Activated T-cell treated with anti-CD3 and anti-CD28 coated beads for 4 hours (primary cell): ENCODE results near the gene TGFBR2.

ENCODE experiments used
- DNase-seq: peaks from one replicate; pipeline ENCODE4 v3.0.0-alpha.2; 2020

The TGFBR2 gene

DNA sequence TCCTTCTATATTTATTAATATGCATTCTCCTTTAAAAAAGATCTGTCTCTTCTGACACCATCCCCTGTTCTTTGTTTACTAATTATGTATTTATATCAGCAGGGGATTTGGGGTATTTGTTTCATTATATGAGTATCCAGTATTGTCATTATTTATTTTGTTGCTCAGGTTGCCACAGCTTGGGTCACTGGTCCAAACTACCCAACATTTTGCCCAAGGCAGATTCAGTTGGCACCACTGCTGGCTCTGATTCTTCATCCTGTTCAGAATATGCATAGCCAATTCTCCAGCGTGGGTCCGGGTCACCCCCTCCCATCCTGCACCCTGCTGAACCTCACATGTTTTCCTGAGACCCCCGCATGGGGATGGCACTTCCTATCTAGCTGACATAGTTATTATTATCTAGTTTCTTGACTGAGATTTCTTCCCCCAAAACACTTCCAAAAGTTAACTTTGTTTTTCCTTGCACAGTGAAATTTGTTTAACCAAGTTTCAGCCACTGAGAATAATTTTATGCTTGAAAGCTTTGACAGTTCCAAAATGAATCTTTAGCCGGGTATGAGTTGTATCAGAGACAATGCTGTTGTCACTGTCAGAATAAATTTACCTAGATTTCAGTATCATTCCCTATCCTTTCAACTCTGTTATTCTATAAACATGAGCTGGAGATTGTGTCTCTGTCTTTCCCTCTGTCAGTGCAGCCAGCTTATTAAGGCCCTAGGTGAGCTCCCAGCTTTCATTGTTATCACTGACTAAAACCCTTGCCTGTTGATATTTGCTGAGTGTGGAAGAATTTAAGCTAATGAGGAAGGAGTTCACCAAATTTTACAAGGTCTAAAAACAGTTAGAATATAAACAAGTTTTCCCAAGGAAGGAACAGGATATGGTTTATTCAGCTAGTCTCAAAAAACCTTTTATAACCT, 70.3 kb downstream of the TGFBR2 start:
- DNase-seq: no peak

DNA sequence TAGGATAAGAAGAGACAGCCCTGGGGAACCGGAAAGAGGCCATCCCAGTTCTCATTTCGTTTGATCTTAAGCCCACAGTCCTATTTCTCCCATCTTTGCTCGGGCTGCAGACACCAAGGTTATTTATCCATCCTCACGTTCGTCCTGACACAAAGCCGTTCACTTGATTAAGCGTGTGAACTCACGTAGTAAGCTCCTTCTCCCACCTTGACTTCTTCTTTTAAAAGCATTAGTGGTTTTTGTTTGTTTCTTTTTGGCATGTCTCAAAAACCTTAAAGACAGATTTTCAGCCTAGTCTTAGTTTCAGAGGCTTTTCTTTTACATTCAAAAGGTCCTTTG, 70.9 kb downstream of the TGFBR2 start:
- DNase-seq: no peak

DNA sequence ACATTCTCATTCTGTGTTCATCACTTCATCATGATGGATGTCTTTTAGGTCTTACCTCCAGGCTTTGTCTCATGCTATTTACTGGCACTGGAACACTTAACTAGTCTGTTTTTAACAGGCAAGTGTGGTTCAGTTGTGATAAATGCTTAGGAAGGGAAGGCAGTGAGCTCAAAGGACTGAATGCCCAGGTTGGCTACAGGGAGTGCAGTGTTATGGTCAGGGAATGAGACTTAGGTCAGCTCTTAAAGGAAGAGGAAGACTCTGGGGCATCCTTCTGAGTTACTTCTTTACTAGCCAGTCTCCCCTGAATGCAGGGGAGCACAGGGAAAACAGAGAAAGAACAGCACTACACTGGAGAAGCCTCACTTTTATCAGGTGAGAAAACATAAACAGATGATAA, 72.6 kb downstream of the TGFBR2 start:
- DNase-seq: no peak

DNA sequence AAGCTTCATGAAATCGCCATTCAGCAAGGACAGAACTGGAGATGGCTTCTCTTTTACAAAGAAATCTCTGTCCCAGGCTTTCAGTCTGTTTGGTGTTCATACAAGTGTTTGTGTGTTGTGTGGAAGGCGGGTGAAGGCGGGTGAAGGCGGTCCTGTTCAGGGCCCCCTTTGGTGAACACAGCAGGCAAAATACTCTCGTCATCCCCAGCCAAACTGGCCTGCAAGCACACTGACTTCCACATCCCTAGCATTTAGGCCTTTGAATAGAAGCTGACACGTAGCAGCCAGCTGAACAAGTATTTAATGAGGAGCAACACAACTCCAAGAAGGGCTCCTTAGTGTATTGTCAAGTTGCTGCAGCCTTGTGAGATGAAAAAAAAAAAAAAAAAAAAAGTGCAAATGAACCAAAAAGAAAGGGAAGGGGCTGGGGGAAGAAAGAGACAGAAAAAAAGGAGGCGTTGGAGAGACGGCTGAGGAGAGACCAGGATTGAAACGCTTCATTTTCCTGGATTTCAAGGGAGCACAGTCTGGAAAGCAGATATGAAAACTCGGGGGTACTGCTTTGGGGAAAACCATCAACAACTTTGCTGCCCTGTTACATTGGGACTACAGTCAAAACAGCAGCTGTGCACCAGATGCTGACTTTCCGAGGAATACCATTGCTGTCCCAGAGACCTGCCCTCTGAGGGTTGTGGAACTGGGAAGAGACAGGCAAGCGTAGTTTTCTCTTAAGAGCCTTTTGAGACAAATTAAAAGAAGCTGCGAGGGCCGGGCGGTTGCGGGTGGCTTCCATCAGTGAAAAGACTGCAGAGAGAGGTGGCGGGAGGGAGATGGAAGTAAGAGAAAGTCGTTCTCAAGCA, 74.6 kb downstream of the TGFBR2 start:
- no peak for DNase-seq

DNA sequence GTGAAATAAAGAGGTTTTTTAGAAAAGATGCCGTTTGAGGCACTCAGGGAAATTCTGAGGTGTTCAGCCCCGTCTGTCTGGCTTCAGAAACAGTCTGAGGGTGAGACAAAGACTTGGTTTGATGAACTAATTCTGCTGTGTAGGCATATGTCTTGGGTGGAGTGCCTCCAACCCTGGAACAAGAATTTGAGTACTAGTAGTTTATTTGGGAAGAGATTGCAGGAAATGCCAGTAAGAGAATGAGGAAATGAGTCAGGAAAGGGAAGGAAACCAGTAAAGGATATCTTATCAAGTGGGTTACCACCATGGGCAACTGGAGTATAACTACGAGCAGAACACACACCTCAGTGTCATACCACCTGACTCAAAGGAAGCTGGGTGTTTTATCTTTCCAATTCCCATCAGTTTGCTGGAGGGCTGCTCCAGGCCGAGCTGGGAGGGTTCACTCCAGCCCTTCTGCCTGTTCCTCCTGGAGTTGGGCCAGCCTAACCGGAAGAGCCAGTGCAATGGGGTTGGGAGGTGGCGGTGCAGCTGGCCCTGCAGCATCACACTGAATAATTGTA, 75.3 kb downstream of the TGFBR2 start:
- DNase-seq: no peak

DNA sequence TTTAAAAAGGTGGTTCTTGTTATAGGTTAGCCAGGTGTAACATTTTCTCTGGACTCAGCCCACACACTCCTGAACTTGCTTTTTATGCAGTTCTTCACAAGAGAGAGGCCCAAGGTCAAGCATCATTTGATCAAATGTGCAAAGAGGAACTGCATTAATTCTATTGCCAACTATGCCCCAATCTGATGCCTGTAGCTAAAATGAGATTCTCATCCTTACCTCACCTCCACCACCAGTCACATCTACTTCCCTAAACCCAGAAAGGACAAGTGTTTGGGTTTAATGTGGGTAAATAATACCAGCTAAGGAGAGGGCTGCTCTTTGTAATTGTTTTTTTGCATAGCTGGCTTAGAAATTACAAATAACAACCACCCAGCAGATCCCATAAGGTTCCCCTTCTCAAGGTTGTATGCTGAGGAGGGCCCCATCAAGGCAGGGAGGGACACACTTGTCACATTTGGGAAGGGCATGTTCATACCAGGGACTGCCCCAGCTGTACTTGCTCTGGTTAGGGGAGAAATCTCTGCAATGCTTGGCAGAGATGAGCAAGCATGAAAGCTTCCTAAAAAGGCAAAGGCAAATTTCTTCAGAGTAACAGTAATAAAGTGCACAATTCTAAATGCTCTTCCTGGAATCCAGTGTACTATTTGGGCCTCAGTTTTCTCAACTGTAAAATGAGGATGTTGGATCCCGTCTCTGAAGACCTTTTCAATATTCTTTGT, 76.2 kb downstream of the TGFBR2 start:
- DNase-seq: no peak

DNA sequence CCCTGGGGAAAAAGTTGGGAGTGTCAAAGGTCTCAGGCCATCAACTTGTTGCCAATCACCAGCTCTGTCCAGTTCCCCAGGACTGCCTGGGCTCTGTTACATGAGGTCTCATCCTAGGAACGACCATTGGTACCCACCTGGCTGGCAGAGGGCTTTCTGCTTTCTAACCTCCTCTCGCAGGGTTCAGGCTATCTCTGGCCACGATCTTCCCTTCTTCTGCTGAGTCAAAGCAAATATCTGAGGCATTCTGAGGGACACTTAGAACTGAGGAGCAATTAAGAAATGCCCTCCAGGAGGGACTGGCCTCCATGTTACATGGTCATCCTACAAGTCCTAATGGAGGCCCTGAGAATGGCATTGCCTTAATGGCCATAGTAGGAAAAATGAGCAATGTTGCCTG, 77.4 kb downstream of the TGFBR2 start:
- DNase-seq: no peak

DNA sequence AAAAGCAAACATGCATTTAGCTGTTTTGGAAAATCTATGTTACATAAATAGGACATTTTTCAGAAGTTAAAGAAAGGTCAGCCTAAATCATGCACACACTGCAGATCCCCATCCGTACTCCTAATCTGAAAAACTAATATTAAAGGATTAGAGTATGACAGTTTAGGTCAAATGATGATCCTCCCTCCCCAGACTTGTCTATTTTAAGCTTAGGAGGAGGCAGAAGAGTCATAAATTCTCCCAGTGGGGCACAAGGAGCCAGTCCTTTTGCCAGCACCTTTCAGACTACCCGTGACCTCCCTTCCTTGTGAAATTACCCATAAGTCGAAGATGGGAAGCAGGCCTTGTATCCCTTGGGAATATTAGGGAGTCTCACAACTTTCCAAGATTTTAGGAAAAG, 78.0 kb downstream of the TGFBR2 start:
- no peak for DNase-seq

DNA sequence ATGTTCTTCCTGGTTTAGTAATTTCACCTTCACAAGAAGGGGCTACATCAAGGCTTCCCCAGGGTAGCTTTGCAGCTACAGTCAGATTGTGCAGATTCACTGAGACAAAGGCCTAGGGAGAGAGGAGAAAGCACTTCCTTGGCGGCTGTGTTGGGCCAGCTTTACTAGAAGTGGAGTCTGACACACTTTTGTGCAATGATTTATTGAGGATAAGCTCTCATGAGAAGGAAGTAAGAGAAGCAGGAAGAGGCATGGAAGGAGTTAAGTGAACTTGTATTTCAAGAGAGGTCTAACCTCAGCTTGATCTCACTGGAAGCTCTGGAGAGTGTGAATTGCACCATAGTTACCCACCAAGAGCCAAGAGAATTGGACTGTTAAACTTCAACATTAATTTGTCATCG, 78.9 kb downstream of the TGFBR2 start:
- no peak for DNase-seq

DNA sequence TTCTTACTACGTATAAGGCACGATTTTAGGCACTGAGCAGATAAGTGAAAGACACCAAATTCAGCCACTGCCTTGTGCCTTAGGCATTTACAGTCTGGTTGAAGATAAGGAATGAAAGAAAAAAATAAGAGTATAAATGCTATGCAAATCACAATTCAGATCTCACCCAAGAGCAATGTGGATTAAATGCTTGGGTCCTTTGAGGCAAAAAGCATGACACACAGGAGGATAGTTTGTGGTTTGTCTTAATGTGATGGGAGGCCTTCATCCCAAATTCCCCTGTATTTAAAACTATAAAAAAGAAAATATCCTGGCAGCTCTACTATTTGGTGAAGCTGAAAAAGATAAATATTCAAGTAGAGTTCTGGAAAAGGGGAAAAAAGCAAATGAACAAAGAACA, 79.8 kb downstream of the TGFBR2 start:
- no peak for DNase-seq

DNA sequence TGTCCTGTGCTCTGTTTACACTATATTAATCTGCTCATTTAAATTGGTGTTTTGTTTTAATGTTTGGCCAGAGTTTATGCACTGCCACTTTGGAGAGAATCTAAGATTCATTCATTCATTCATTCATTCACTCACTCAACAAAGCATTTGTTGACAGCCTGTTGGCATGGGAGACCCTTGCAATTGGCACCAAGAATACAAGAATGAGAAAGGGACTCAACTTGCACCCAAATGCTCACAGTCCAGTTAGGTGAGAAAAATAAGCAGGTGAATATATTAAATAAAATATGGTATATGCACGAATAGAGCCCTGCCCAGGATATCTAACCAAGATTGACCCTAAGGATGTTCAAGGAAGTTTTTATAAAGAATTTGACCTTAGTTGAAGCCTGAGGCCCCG, 80.4 kb downstream of the TGFBR2 start:
- no peak for DNase-seq

DNA sequence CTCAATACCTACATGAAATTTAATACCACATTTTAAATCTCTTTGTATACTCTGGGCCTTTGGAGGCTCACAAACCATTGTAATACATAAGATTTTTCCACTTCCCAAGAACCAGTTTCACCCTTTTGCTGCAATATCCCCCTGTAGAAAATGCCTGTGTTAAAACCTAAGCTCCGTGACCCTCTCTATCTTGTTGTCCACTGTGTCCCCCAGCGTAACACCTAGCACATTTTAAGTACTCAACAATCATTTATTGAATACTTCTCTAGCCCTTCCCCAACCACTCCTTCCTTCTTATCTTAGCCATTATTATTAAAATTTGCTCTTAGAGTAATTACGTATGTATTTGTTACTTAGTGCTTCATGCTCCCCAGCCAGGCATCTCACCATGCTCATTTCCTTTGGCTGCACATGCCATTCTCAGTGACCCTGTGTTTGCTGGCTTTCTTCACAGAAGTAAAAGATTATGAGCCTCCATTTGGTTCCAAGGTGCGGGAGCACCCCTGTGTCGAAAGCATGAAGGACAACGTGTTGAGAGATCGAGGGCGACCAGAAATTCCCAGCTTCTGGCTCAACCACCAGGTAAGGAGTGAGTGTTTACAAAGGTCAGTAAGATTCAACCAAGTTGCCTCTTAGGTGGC, 81.6 kb downstream of the TGFBR2 start:
- DNase-seq: no peak

DNA sequence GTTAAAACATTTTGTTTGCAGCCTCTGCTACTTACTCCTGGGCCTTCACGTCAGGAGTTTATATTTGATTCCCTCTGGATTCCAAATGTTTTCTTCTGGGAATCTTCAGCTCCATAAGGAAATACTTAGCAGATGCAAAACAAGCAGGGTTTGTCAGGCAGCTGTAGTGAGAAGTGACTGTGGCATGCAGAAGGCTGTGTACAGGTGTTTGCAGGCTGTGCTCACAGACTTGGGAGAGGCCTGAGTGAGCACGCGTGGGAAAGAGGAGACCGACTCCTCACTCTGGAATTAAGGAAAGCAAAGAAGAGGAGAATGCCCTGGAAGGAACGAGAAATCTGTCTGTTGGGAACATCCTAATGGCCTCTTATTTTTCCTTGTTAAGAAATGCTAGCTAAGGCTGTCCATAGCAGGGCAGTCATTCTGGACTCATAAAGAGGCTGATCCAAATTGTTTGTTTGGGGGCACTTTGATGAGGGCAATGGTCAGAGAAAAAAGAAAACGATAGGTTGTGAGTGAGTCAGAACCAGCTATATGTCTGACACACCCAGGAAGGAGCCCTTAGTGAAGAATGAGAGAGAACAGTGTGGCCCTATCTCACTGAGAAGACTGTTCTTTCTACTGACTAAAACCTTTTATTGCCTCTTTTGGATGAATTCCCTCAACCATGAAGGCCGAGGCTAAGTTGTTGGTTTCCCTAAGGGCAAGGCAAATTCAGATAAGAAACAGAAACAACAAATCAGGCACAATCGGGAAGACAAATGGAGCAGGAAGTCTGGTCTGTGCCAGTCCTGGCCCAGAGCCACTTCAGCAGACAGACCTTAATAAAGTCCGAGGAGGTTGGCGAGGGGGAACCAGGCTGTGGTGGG, 82.6 kb downstream of the TGFBR2 start:
- no peak for DNase-seq

DNA sequence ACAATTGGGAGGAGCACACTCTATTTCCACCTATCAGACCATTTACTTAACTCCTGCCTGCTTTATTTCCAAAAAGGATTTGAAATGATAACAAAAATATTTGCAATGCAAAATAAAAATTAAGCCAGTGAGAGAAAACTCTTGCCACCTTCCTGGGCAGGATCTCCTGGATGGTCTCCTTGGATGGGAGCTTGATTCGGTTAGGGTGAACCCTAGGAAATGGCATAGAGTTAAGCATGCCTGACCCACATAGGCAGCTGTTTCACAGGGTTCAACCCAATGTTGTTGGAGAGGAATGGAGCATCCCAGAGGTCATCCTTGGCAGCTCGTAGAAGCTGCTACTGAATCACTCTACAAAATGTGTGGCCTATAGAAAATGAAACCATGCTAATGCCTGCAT, 83.8 kb downstream of the TGFBR2 start:
- no peak for DNase-seq

DNA sequence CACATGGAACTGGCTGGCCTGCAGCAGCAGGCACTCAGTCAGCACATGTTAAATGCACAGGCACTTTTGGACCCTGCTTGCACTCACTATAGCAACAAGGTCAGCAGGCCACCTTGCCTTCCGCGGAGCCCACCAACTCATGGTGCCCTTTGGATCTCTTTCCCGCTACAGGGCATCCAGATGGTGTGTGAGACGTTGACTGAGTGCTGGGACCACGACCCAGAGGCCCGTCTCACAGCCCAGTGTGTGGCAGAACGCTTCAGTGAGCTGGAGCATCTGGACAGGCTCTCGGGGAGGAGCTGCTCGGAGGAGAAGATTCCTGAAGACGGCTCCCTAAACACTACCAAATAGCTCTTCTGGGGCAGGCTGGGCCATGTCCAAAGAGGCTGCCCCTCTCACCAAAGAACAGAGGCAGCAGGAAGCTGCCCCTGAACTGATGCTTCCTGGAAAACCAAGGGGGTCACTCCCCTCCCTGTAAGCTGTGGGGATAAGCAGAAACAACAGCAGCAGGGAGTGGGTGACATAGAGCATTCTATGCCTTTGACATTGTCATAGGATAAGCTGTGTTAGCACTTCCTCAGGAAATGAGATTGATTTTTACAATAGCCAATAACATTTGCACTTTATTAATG, 85.0 kb downstream of the TGFBR2 start:
- no peak for DNase-seq

DNA sequence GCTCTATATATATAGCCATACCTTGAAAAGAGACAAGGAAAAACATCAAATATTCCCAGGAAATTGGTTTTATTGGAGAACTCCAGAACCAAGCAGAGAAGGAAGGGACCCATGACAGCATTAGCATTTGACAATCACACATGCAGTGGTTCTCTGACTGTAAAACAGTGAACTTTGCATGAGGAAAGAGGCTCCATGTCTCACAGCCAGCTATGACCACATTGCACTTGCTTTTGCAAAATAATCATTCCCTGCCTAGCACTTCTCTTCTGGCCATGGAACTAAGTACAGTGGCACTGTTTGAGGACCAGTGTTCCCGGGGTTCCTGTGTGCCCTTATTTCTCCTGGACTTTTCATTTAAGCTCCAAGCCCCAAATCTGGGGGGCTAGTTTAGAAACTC, 85.5 kb downstream of the TGFBR2 start:
- no peak for DNase-seq

DNA sequence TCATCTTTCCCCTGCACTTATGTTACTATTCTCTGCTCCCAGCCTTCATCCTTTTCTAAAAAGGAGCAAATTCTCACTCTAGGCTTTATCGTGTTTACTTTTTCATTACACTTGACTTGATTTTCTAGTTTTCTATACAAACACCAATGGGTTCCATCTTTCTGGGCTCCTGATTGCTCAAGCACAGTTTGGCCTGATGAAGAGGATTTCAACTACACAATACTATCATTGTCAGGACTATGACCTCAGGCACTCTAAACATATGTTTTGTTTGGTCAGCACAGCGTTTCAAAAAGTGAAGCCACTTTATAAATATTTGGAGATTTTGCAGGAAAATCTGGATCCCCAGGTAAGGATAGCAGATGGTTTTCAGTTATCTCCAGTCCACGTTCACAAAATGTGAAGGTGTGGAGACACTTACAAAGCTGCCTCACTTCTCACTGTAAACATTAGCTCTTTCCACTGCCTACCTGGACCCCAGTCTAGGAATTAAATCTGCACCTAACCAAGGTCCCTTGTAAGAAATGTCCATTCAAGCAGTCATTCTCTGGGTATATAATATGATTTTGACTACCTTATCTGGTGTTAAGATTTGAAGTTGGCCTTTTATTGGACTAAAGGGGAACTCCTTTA, 86.2 kb downstream of the TGFBR2 start:
- no peak for DNase-seq

DNA sequence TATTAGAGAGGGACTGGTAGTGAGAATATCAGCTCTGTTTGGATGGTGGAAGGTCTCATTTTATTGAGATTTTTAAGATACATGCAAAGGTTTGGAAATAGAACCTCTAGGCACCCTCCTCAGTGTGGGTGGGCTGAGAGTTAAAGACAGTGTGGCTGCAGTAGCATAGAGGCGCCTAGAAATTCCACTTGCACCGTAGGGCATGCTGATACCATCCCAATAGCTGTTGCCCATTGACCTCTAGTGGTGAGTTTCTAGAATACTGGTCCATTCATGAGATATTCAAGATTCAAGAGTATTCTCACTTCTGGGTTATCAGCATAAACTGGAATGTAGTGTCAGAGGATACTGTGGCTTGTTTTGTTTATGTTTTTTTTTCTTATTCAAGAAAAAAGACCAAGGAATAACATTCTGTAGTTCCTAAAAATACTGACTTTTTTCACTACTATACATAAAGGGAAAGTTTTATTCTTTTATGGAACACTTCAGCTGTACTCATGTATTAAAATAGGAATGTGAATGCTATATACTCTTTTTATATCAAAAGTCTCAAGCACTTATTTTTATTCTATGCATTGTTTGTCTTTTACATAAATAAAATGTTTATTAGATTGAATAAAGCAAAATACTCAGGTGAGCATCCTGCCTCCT, 87.2 kb downstream of the TGFBR2 start:
- no peak for DNase-seq

DNA sequence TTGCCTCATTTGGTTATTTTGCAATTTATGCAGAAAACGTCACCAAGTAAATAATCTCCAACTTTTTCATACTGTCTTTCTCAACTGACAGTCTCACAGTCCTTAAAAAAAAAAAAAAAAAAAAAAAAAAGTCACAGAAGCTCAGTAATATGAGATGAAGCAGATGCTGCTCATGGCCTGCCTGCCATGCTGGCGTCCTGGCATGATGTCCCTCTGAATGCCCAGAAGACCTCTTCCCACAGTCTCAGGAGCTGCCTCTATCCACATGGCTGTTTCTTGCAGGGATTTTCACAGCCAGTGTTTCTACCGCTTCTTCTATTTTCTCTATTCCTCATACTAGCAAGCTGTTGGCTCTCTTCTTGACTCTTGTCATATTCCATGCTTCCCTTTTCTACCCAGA, 87.7 kb downstream of the TGFBR2 start:
- DNase-seq: no peak

DNA sequence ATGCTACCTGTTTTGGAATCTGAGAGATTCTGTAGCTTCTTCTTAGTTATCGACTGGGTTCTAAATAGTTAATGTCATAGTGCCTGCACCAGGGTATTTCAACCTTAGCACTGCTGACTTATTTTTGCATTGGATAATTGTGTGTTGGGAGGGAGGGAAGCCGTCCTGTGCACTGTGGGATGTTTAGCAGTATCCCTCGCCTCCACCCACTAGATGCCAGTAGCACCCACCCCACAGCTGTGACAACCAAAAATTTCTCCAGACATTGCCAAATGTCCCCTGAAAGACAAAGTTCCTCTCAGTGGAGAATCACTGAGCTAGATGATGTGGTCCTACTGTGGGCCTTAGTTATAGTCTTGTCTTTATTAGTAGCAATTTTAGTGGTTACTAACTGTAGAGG, 88.3 kb downstream of the TGFBR2 start:
- DNase-seq: no peak
